ENCODE data around the gene TEX51. TPM values are rescaled to one million over a fixed set of nuclear protein-coding genes. Genes with fewer than 3 reads are reported as not detected.

TEX51 gene
- total RNA-seq, 2 experiments from 2014 or later: not detected

DNA sequence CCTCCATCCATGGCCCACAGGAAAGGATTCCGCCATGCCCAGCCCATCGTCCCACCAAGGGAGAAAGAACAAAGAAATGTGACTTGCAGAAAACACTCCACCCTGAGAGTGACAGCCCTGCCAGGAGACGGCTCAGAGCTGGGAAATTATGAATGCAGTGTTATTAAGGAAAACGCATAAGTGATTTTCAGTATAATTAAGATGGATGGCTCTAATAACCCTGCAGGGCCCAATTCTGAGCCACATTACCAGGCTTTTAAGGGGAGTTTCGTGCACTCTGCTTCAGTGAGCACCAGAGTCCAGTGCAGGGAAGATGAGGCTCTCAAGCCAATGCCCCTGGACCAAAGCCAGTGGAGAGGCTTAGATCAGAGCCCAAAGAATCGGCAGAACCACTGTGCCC lies 10.6 kb upstream of the TEX51 start:
- Mint-ChIP-seq H3K36me3 (ENCODE audit: low read depth) (no peaks in the 10 kb centered on the region), H3K9me3 (ENCODE audit: insufficient read depth) (no peaks in the 10 kb centered on the region), H3K4me1 (ENCODE audit: low read depth) (peaks cover 2% of the 10 kb centered on the region), H3K27me3 (ENCODE audit: low read depth) (peaks cover 3% of the 10 kb centered on the region), H3K27ac (no peak overlapping the region), H3K4me3 (no peak overlapping the region)
- DNase-seq: no peak
- ATAC-seq: no peak
- ChIA-PET CTCF (interaction anchor here (1.3 kb wide), 1 partner anchor 84 kb away, joined by 3 read pairs; no protein-coding TSS in a partner anchor), POLR2A (no interaction called here)

DNA sequence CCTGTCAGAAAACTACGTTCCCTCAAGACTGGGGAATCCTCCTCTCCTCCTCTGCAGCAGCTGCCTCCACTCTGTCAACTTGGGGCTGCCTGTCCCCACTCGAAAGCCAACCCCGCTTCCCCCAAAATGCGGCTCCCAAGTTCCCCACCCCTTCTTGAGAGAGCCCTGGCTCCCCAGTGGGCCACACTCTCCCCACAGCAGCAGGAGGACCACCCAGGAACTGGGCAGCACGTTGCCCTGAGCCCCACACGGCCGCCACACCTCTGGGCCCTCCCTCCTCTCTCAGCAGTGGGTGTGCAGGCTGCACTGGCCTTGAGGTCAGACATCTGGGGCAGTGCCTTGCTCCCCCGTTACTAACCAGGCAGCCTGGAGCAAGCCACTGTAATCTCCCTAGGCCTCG lies 9.6 kb upstream of the TEX51 start:
- ATAC-seq (no peak), DNase-seq (no peak)
- Mint-ChIP-seq H3K27me3 (ENCODE audit: low read depth) (peaks cover 3% of the 10 kb centered on the region), H3K36me3 (ENCODE audit: low read depth) (no peaks in the 10 kb centered on the region), H3K4me1 (ENCODE audit: low read depth) (peaks cover 2% of the 10 kb centered on the region), H3K9me3 (ENCODE audit: insufficient read depth) (no peaks in the 10 kb centered on the region), H3K4me3 (no peak overlapping the region), H3K27ac (no peak overlapping the region)
- POLR2A ChIA-PET: no interaction called here
- CTCF ChIA-PET: interaction anchor here (1.3 kb wide), 1 partner anchor 83 kb away, joined by 3 read pairs; no protein-coding TSS in a partner anchor

- H3K9me3 Mint-ChIP-seq (ENCODE audit: insufficient read depth): no peaks in the 10 kb centered on the region
- H3K4me3 Mint-ChIP-seq: no peak overlapping the region
- H3K36me3 Mint-ChIP-seq (ENCODE audit: low read depth): no peaks in the 10 kb centered on the region
- H3K4me1 Mint-ChIP-seq (ENCODE audit: low read depth): peaks cover 2% of the 10 kb centered on the region
- ChIA-PET POLR2A (interaction anchor here (0.6 kb wide), 1 partner anchor 633 kb away, joined by 5 read pairs; no protein-coding TSS in a partner anchor), CTCF (interaction anchor here (1.3 kb wide), 1 partner anchor 82 kb away, joined by 3 read pairs; no protein-coding TSS in a partner anchor)
- ATAC-seq (no peak), DNase-seq (no peak)
- H3K27me3 Mint-ChIP-seq (ENCODE audit: low read depth): peaks cover 3% of the 10 kb centered on the region
- H3K27ac Mint-ChIP-seq: no peak overlapping the region
These were observed 9.1 kb upstream of the TEX51 start for GRCh38 chr2:126889496-126890135.

DNA sequence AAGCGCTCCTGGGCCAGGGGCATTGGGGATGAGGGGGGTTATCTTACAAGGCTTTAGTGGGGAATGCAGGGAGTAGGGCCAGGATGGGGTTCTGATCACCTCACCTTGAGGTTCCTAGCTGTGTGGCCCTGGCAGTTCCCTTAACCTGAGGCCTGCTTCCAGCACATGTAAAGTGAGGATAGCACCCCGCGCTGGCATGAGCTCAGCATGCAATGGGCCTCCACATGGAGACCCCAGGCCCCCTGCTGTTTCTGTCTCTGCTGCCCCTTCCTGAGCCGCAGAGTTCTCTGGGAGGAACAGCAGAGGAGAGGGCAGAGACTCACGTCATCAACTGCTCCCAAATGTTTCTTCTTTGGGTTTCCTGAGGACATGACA lies 8.6 kb upstream of the TEX51 start:
- POLR2A ChIA-PET: interaction anchor here (0.6 kb wide), 1 partner anchor 634 kb away, joined by 5 read pairs; no protein-coding TSS in a partner anchor
- H3K4me1 Mint-ChIP-seq (ENCODE audit: low read depth): peaks cover 2% of the 10 kb centered on the region
- no peak overlapping the region for H3K27ac Mint-ChIP-seq
- CTCF ChIA-PET: no interaction called here
- H3K27me3 Mint-ChIP-seq (ENCODE audit: low read depth): peaks cover 3% of the 10 kb centered on the region
- H3K36me3 Mint-ChIP-seq (ENCODE audit: low read depth): no peaks in the 10 kb centered on the region
- ATAC-seq: no peak
- no peak overlapping the region for H3K4me3 Mint-ChIP-seq
- DNase-seq: no peak
- no peaks in the 10 kb centered on the region for H3K9me3 Mint-ChIP-seq (ENCODE audit: insufficient read depth)

DNA sequence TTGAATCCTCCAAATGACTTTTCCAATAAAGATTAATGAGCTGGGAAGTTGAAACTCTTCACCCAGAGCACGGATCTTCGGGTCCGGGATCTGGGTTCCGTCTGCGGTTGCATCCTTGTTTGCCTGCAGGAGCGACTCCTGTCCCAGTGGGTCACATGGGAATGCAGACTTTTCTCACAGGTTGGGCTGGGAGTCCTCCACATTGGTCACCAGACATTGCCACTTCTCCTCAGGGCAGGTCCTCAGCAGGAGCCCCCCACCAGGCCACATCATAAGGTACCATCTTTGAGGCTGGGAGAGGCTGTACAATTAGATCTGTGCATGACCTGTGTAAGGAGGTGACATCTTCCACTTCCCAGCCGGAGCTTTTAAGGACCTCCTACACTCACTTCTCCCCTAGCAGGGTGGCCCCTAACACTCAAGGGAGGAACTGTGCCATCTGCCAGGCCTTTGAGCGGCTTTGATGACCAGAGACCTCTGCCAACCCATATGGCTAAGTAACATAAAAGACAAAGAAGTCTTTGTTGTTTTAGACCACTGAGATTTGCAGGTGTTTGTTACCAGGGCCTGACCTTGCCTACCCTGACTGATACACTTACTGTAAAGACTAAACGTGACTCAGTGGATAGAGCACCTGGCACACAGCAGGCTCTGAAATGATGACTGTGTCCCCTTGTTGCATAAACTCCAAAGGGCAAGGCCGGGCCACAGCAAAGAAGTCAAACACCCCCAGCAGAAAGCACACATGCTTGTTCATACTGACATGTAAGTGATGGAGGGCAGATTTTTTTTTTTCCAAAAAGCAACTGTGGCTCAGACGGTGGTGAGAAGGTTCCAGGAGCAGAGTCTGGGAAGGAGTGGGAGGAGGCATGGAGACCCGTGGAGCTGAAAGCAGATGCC lies 7.9 kb upstream of the TEX51 start:
- CTCF ChIA-PET: no interaction called here
- Mint-ChIP-seq H3K36me3 (ENCODE audit: low read depth) (no peaks in the 10 kb centered on the region), H3K4me1 (ENCODE audit: low read depth) (peaks cover 2% of the 10 kb centered on the region), H3K4me3 (no peak overlapping the region), H3K9me3 (ENCODE audit: insufficient read depth) (no peaks in the 10 kb centered on the region), H3K27me3 (ENCODE audit: low read depth) (peaks cover 3% of the 10 kb centered on the region), H3K27ac (no peak overlapping the region)
- no peak for DNase-seq
- ATAC-seq: no peak
- POLR2A ChIA-PET: no interaction called here

GRCh38 chr2:126891681-126892500 lies 6.8 kb upstream of the TEX51 start:
- DNase-seq: no peak
- no peak overlapping the region for H3K27ac Mint-ChIP-seq

DNA sequence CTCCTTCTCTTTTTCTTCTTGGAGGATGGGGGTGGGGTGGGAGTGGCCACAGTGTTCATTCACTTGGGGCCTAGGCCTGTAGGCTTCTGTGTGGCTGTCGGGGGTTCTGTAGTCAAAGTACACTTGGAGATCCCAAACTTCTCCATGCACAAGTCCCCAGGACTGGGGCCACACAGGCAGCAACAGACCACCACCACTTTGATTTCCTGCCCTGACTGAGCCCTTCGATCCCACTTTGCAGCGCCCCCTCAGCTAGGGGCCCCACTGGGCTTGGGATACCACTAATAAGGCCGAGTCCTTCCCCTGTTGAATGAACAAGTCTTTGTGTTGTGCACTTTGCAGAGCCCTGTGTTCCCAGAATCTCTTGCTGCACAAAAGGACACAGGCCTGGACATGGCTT lies 5.5 kb upstream of the TEX51 start:
- no peaks in the 10 kb centered on the region for H3K36me3 Mint-ChIP-seq (ENCODE audit: low read depth)

More at GRCh38 chr2:126891681-126892500, 6.8 kb upstream of the TEX51 start:
- Mint-ChIP-seq H3K9me3 (ENCODE audit: insufficient read depth) (no peaks in the 10 kb centered on the region), H3K4me3 (no peak overlapping the region), H3K27me3 (ENCODE audit: low read depth) (peaks cover 3% of the 10 kb centered on the region), H3K36me3 (ENCODE audit: low read depth) (no peaks in the 10 kb centered on the region), H3K4me1 (ENCODE audit: low read depth) (no peaks in the 10 kb centered on the region)
- ChIA-PET CTCF (no interaction called here), POLR2A (no interaction called here)
- ATAC-seq: no peak

DNA sequence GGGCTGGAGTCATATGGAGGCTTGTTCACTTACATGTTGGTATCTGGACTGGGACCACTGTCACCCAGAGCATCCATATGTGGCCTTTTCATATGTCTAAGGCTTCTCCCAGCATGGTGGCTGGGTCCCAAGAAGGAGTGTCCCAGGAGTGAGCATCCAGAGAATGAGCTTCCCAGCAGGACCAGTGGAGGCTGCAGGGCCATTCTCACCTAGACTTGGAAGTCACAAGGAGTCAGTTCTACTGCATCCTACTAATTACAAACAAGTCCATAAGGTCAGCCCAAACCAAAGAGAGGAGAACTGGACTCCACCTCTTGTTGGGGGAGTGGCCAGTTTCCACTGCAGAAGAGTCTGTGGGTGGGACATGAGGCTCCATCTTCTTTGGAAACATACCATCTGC lies 5.1 kb upstream of the TEX51 start:
- ChIA-PET POLR2A (no interaction called here), CTCF (no interaction called here)
- Mint-ChIP-seq H3K9me3 (ENCODE audit: insufficient read depth) (no peaks in the 10 kb centered on the region), H3K27me3 (ENCODE audit: low read depth) (no peaks in the 10 kb centered on the region), H3K36me3 (ENCODE audit: low read depth) (no peaks in the 10 kb centered on the region), H3K4me1 (ENCODE audit: low read depth) (no peaks in the 10 kb centered on the region), H3K4me3 (no peak overlapping the region), H3K27ac (no peak overlapping the region)
- ATAC-seq (no peak), DNase-seq (no peak)

More for the DNA sequence above, 5.5 kb upstream of the TEX51 start:
- POLR2A ChIA-PET: no interaction called here
- Mint-ChIP-seq H3K27me3 (ENCODE audit: low read depth) (no peaks in the 10 kb centered on the region), H3K9me3 (ENCODE audit: insufficient read depth) (no peaks in the 10 kb centered on the region), H3K27ac (no peak overlapping the region), H3K4me3 (no peak overlapping the region), H3K4me1 (ENCODE audit: low read depth) (no peaks in the 10 kb centered on the region)
- DNase-seq: no peak
- no peak for ATAC-seq
- CTCF ChIA-PET: no interaction called here

DNA sequence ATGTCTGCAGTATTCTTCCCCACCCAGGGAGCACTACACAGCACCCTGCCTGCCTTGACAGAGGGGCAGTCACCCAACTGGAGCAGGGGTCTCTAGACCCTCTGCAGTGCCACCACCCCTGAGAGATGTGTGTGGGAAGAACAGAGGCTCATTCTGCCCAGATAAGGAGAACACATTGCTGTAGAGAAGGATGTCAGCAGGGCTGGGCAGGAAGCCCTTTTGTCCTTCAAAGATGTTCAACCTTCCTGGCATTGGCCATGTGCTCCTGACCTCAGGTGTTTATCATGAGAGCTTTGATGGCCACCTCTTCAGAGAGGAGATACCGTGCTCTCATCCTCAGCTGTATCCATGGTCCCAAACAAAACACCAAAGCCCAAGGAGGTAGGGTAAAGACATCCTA lies 4.6 kb upstream of the TEX51 start:
- Mint-ChIP-seq H3K27ac (no peak overlapping the region), H3K4me3 (no peak overlapping the region), H3K4me1 (ENCODE audit: low read depth) (no peaks in the 10 kb centered on the region), H3K36me3 (ENCODE audit: low read depth) (no peaks in the 10 kb centered on the region), H3K27me3 (ENCODE audit: low read depth) (no peaks in the 10 kb centered on the region), H3K9me3 (ENCODE audit: insufficient read depth) (no peaks in the 10 kb centered on the region)
- POLR2A ChIA-PET: no interaction called here
- ATAC-seq (no peak), DNase-seq (no peak)
- CTCF ChIA-PET: no interaction called here

DNA sequence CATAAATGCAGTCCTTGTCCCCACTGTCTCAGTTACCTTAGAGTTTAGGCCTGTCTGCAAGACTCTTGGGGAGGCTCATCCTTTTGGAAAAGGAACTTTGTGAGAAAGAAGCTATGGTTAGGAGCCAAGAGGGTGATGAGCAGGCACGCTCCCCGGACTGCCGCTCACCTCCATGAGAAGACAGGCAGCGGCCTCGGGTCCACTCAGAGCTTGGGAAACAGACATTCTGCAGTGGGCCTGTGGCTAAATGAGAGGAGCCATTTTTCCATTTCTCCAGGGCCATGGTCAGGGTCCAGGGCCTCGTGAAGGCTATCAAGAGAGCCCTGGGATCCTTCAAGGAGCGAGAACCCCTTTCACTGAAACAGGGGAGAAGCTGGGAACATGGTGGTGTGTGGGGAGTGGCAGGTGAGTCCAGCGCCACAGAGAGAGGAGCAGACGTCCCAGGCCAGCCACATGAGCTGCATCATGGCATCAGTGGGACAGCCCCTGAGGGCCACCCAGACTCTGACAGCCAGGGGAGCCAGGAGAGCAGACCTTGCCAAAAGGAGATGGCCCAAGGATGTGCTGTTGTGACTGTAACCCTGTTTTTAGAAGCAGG lies 4.0 kb upstream of the TEX51 start:
- ATAC-seq (no peak), DNase-seq (no peak)
- no peaks in the 10 kb centered on the region for H3K36me3 Mint-ChIP-seq (ENCODE audit: low read depth)
- H3K27me3 Mint-ChIP-seq (ENCODE audit: low read depth): no peaks in the 10 kb centered on the region
- ChIA-PET POLR2A (no interaction called here), CTCF (no interaction called here)
- no peaks in the 10 kb centered on the region for H3K4me1 Mint-ChIP-seq (ENCODE audit: low read depth)
- H3K27ac Mint-ChIP-seq: no peak overlapping the region
- H3K9me3 Mint-ChIP-seq (ENCODE audit: insufficient read depth): no peaks in the 10 kb centered on the region
- no peak overlapping the region for H3K4me3 Mint-ChIP-seq

- ChIA-PET POLR2A (no interaction called here), CTCF (no interaction called here)
- Mint-ChIP-seq H3K4me3 (no peak overlapping the region), H3K4me1 (ENCODE audit: low read depth) (no peaks in the 10 kb centered on the region), H3K27ac (no peak overlapping the region), H3K36me3 (ENCODE audit: low read depth) (no peaks in the 10 kb centered on the region), H3K9me3 (ENCODE audit: insufficient read depth) (no peaks in the 10 kb centered on the region), H3K27me3 (ENCODE audit: low read depth) (no peaks in the 10 kb centered on the region)
- no peak for DNase-seq
- ATAC-seq: no peak
These were observed 3.4 kb upstream of the TEX51 start for GRCh38 chr2:126895336-126895735.

Measured in activated CD8-positive, alpha-beta T cell treated with anti-CD3 and anti-CD28 coated beads, Interleukin-2, amount 10 ng/mL, durations not matched to agents 7 days and 5 days (primary cell).